ENCODE data around the gene LRP1-AS. TPM values are rescaled to one million over a fixed set of nuclear protein-coding genes. Genes with fewer than 3 reads are reported as not detected.

Gene LRP1-AS
- total and polyA plus RNA-seq, 3 experiments from 2014 or later, result not detected

DNA sequence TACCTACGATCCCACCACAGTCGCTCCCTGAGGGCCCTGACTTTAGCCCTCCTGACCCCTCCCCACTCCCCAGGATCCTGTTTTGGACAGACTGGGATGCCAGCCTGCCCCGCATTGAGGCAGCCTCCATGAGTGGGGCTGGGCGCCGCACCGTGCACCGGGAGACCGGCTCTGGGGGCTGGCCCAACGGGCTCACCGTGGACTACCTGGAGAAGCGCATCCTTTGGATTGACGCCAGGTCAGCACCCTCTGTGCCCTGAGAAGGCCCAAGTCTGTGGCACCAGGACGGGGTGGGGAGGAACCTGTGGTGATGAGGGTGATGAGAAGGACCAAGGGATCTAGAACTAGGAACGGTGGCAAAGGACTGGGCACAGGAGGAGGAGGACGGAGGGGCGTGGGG is 29.9 kb upstream of the LRP1-AS start:
- H3K4me3 ChIP-seq (ENCODE audit: low read length), result no peak overlapping the region
- H3K9me3 ChIP-seq (ENCODE audit: low read length), result no peaks in the 10 kb centered on the region
- ChIA-PET CTCF (interaction anchor here (5.6 kb wide), 1 partner anchor 53 kb away, joined by 67 read pairs; the partner anchor contains the start of gene LRP1), POLR2A (no interaction called here)
- no peaks in the 10 kb centered on the region for H3K36me3 Mint-ChIP-seq
- H3K9me3 Mint-ChIP-seq, result no peaks in the 10 kb centered on the region
- H3K27ac ChIP-seq (ENCODE audit: low read depth, low read length), result no peak overlapping the region
- no peak overlapping the region for H3K27ac Mint-ChIP-seq
- no peaks in the 10 kb centered on the region for H3K27me3 ChIP-seq (ENCODE audit: insufficient read depth, low read length, poor library complexity, severe bottlenecking)
- H3K4me1 Mint-ChIP-seq, result no peaks in the 10 kb centered on the region
- H3K36me3 ChIP-seq (ENCODE audit: insufficient read depth, low read length), result no peaks in the 10 kb centered on the region
- H3K27me3 Mint-ChIP-seq, result no peaks in the 10 kb centered on the region
- H3K4me1 ChIP-seq (ENCODE audit: insufficient read depth, low read length), result no peaks in the 10 kb centered on the region
- DNase-seq, result no peak
- no peak overlapping the region for H3K4me3 Mint-ChIP-seq

DNA sequence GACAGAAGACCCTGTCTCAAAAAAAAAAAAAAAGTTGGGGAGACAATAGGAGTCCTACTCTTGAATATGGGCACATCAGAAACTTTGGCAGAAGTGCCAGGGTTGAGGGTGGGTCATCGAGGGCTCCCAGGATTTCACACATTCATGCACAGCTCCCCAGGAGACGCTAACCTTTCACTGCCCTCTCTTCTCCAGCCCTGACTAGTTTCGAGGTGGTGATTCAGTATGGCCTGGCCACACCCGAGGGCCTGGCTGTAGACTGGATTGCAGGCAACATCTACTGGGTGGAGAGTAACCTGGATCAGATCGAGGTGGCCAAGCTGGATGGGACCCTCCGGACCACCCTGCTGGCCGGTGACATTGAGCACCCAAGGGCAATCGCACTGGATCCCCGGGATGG is 29.4 kb upstream of the LRP1-AS start:
- no peak for DNase-seq
- no peak overlapping the region for H3K27ac Mint-ChIP-seq
- H3K9me3 ChIP-seq (ENCODE audit: low read length), result no peaks in the 10 kb centered on the region
- H3K36me3 ChIP-seq (ENCODE audit: insufficient read depth, low read length), result no peaks in the 10 kb centered on the region
- ChIA-PET CTCF (interaction anchor here (0.8 to 5.6 kb wide), 2 partner anchors 52 to 114 kb away, joined by 3 to 67 read pairs; partner anchors contain the start of gene LRP1), POLR2A (no interaction called here)
- no peak overlapping the region for H3K27ac ChIP-seq (ENCODE audit: low read depth, low read length)
- peak overlapping the region in 1 of 7 donors; percentile 27 for H3K4me3 Mint-ChIP-seq
- H3K4me3 ChIP-seq (ENCODE audit: low read length), result no peak overlapping the region
- no peaks in the 10 kb centered on the region for H3K36me3 Mint-ChIP-seq
- no peaks in the 10 kb centered on the region for H3K4me1 ChIP-seq (ENCODE audit: insufficient read depth, low read length)
- H3K27me3 ChIP-seq (ENCODE audit: insufficient read depth, low read length, poor library complexity, severe bottlenecking), result no peaks in the 10 kb centered on the region
- H3K4me1 Mint-ChIP-seq, result no peaks in the 10 kb centered on the region
- no peaks in the 10 kb centered on the region for H3K27me3 Mint-ChIP-seq
- no peaks in the 10 kb centered on the region for H3K9me3 Mint-ChIP-seq

DNA sequence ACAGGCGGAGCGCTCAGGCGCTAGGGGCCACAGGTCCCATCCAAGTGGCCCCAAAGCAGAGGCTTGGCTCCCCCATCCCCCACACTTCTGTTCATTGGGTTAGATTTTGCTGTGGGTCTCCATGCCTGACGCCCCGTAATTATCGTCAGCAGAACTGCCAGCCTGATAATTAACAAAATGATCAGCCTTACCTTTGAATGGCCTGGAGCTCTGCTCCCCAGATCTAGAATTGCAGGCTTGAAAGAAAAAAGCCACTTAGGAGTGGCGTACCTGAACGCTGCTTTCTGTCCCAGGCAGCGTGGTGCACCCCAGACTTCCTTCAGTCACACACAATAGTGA is 28.7 kb upstream of the LRP1-AS start:
- ChIA-PET POLR2A (no interaction called here), CTCF (interaction anchor here (0.8 to 5.6 kb wide), 4 partner anchors 8 to 113 kb away, joined by 3 to 67 read pairs (median 6); partner anchors contain the start of gene LRP1)
- Histone ChIP-seq H3K27ac (ENCODE audit: low read depth, low read length) (no peak overlapping the region), H3K27me3 (ENCODE audit: insufficient read depth, low read length, poor library complexity, severe bottlenecking) (no peaks in the 10 kb centered on the region), H3K9me3 (ENCODE audit: low read length) (no peaks in the 10 kb centered on the region), H3K4me3 (ENCODE audit: low read length) (no peak overlapping the region), H3K36me3 (ENCODE audit: insufficient read depth, low read length) (no peaks in the 10 kb centered on the region), H3K4me1 (ENCODE audit: insufficient read depth, low read length) (no peaks in the 10 kb centered on the region)
- Mint-ChIP-seq H3K27ac (no peak overlapping the region), H3K4me1 (no peaks in the 10 kb centered on the region), H3K27me3 (no peaks in the 10 kb centered on the region), H3K36me3 (no peaks in the 10 kb centered on the region), H3K9me3 (no peaks in the 10 kb centered on the region), H3K4me3 (no peak overlapping the region)
- DNase-seq, result no peak

- no peaks in the 10 kb centered on the region for H3K27me3 ChIP-seq (ENCODE audit: insufficient read depth, low read length, poor library complexity, severe bottlenecking)
These were observed 28.2 kb upstream of the LRP1-AS start for GRCh38 chr12:57175428-57176138.

GRCh38 chr12:57173683-57174082 is 26.3 kb upstream of the LRP1-AS start:
- Histone ChIP-seq H3K4me1 (ENCODE audit: insufficient read depth, low read length) (no peaks in the 10 kb centered on the region), H3K4me3 (ENCODE audit: low read length) (no peak overlapping the region), H3K27me3 (ENCODE audit: insufficient read depth, low read length, poor library complexity, severe bottlenecking) (no peaks in the 10 kb centered on the region), H3K36me3 (ENCODE audit: insufficient read depth, low read length) (no peaks in the 10 kb centered on the region), H3K9me3 (ENCODE audit: low read length) (no peaks in the 10 kb centered on the region), H3K27ac (ENCODE audit: low read depth, low read length) (no peak overlapping the region)
- H3K4me3 Mint-ChIP-seq, result no peak overlapping the region
- no peaks in the 10 kb centered on the region for H3K27me3 Mint-ChIP-seq
- H3K27ac Mint-ChIP-seq, result peak overlapping the region in 1 of 8 donors; percentile 33
- peaks cover 0 to 3% (median 0%) of the 10 kb centered on the region in 3 donors for H3K36me3 Mint-ChIP-seq
- ChIA-PET CTCF (interaction anchor here (0.6 to 5.6 kb wide), 9 partner anchors 9 to 105 kb away, joined by 3 to 67 read pairs (median 3); partner anchors contain the start of gene LRP1), POLR2A (no interaction called here)
- DNase-seq, result no peak
- H3K4me1 Mint-ChIP-seq, result no peaks in the 10 kb centered on the region
- H3K9me3 Mint-ChIP-seq, result no peaks in the 10 kb centered on the region

More at GRCh38 chr12:57175428-57176138, 28.2 kb upstream of the LRP1-AS start:
- no peaks in the 10 kb centered on the region for H3K27me3 Mint-ChIP-seq
- H3K4me1 Mint-ChIP-seq, result no peaks in the 10 kb centered on the region
- ChIA-PET CTCF (interaction anchor here (0.8 to 5.6 kb wide), 6 partner anchors 9 to 418 kb away, joined by 3 to 67 read pairs (median 6); partner anchors contain the start of gene LRP1), POLR2A (no interaction called here)
- H3K4me3 ChIP-seq (ENCODE audit: low read length), result no peak overlapping the region
- H3K4me1 ChIP-seq (ENCODE audit: insufficient read depth, low read length), result no peaks in the 10 kb centered on the region
- H3K27ac Mint-ChIP-seq, result no peak overlapping the region
- H3K27ac ChIP-seq (ENCODE audit: low read depth, low read length), result no peak overlapping the region
- no peaks in the 10 kb centered on the region for H3K9me3 ChIP-seq (ENCODE audit: low read length)
- H3K9me3 Mint-ChIP-seq, result no peaks in the 10 kb centered on the region
- no peaks in the 10 kb centered on the region for H3K36me3 ChIP-seq (ENCODE audit: insufficient read depth, low read length)
- H3K36me3 Mint-ChIP-seq, result no peaks in the 10 kb centered on the region
- no peak overlapping the region for H3K4me3 Mint-ChIP-seq
- DNase-seq, result peak in 2 of 5 donors; percentile 12 to 19

- H3K4me1 Mint-ChIP-seq, result no peaks in the 10 kb centered on the region
- no peaks in the 10 kb centered on the region for H3K36me3 ChIP-seq (ENCODE audit: insufficient read depth, low read length)
- CTCF ChIA-PET, result interaction anchor here (0.6 to 5.6 kb wide), 10 partner anchors 9 to 185 kb away, joined by 3 to 67 read pairs (median 3); partner anchors contain the start of gene LRP1
- H3K4me3 Mint-ChIP-seq, result no peak overlapping the region
- H3K27me3 ChIP-seq (ENCODE audit: insufficient read depth, low read length, poor library complexity, severe bottlenecking), result no peaks in the 10 kb centered on the region
- no peaks in the 10 kb centered on the region for H3K27me3 Mint-ChIP-seq
- no peaks in the 10 kb centered on the region for H3K4me1 ChIP-seq (ENCODE audit: insufficient read depth, low read length)
- no peaks in the 10 kb centered on the region for H3K9me3 ChIP-seq (ENCODE audit: low read length)
- H3K36me3 Mint-ChIP-seq, result peaks cover 0 to 3% (median 0%) of the 10 kb centered on the region in 3 donors
- peak overlapping the region in 1 of 8 donors; percentile 39 for H3K27ac Mint-ChIP-seq
- no peak overlapping the region for H3K27ac ChIP-seq (ENCODE audit: low read depth, low read length)
- H3K9me3 Mint-ChIP-seq, result no peaks in the 10 kb centered on the region
- no peak for DNase-seq
- POLR2A ChIA-PET, result no interaction called here
- H3K4me3 ChIP-seq (ENCODE audit: low read length), result no peak overlapping the region
These were observed 25.7 kb upstream of the LRP1-AS start for GRCh38 chr12:57173089-57173488.

- Histone ChIP-seq H3K4me1 (ENCODE audit: insufficient read depth, low read length) (no peaks in the 10 kb centered on the region), H3K36me3 (ENCODE audit: insufficient read depth, low read length) (no peaks in the 10 kb centered on the region), H3K9me3 (ENCODE audit: low read length) (no peaks in the 10 kb centered on the region), H3K27me3 (ENCODE audit: insufficient read depth, low read length, poor library complexity, severe bottlenecking) (no peaks in the 10 kb centered on the region), H3K27ac (ENCODE audit: low read depth, low read length) (no peak overlapping the region), H3K4me3 (ENCODE audit: low read length) (no peak overlapping the region)
- ChIA-PET POLR2A (no interaction called here), CTCF (interaction anchor here (0.8 to 5.6 kb wide), 3 partner anchors 12 to 47 kb away, joined by 3 to 67 read pairs (median 3); partner anchors contain the start of gene LRP1)
- H3K4me3 Mint-ChIP-seq, result no peak overlapping the region
- no peak overlapping the region for H3K27ac Mint-ChIP-seq
- no peaks in the 10 kb centered on the region for H3K27me3 Mint-ChIP-seq
- no peak for DNase-seq
- H3K4me1 Mint-ChIP-seq, result no peaks in the 10 kb centered on the region
- no peaks in the 10 kb centered on the region for H3K9me3 Mint-ChIP-seq
- H3K36me3 Mint-ChIP-seq, result peaks cover 0 to 3% (median 0%) of the 10 kb centered on the region in 3 donors
These were observed 24.2 kb upstream of the LRP1-AS start for GRCh38 chr12:57171668-57172067.

GRCh38 chr12:57170927-57171326 is 23.5 kb upstream of the LRP1-AS start:
- H3K4me3 Mint-ChIP-seq, result no peak overlapping the region
- no peaks in the 10 kb centered on the region for H3K27me3 Mint-ChIP-seq
- Histone ChIP-seq H3K36me3 (ENCODE audit: insufficient read depth, low read length) (no peaks in the 10 kb centered on the region), H3K27me3 (ENCODE audit: insufficient read depth, low read length, poor library complexity, severe bottlenecking) (no peaks in the 10 kb centered on the region), H3K27ac (ENCODE audit: low read depth, low read length) (no peak overlapping the region), H3K4me1 (ENCODE audit: insufficient read depth, low read length) (no peaks in the 10 kb centered on the region), H3K9me3 (ENCODE audit: low read length) (no peaks in the 10 kb centered on the region), H3K4me3 (ENCODE audit: low read length) (no peak overlapping the region)
- H3K27ac Mint-ChIP-seq, result no peak overlapping the region
- DNase-seq, result no peak
- POLR2A ChIA-PET, result no interaction called here
- H3K9me3 Mint-ChIP-seq, result no peaks in the 10 kb centered on the region
- CTCF ChIA-PET, result interaction anchor here (0.8 to 1.3 kb wide), 2 partner anchors 12 to 42 kb away, joined by 3 read pairs; no protein-coding TSS in a partner anchor
- no peaks in the 10 kb centered on the region for H3K4me1 Mint-ChIP-seq
- peaks cover 0 to 3% (median 0%) of the 10 kb centered on the region in 3 donors for H3K36me3 Mint-ChIP-seq

Measured in CD8-positive, alpha-beta memory T cell (primary cell).